ENCODE results near the gene GALNT3.

GRCh38 chr2:165779706-165780105 lies 14.3 kb downstream of the GALNT3 start:
- TF ChIP-seq ATF3 (IDR thresholded peaks at IDR 0.05), result no peak
- TF ChIP-seq CTCF (IDR thresholded peaks at IDR 0.05 in 2 of 3, conservative IDR thresholded peaks at IDR 0.05 in 1 of 3; ENCODE audit: borderline replicate concordance in 1 of 3, insufficient read depth in 1 of 3, low read depth in 2 of 3, low read length in 2 of 3), result no peak
- no peak for TF ChIP-seq YY1 (IDR thresholded peaks at IDR 0.05; ENCODE audit: extremely low read depth, insufficient replicate concordance, low read depth, low read length)
